OCI-LY7 (cell line): ENCODE data around the gene TNKS2. TPM values are rescaled to one million over a fixed set of nuclear protein-coding genes. Genes with fewer than 3 reads are reported as not detected.
A peak's percentile ranks its signal among the peaks of the same experiment; 100 is the strongest.

ENCODE experiments used
- BruUV-seq: library from RNA; stranded (reverse); fragments of 400-500 nt; replicated peaks from 2 replicates; lab custom pipeline; 2021; lab: Mats Ljungman, UMichigan
- CTCF ChIA-PET: fragments of 300-600 bp; sonication (Branson Sonifier 250); formaldehyde crosslinking; loops from one replicate; lab custom pipeline; 2022; ENCODE audit warnings: antibody characterized with exemption; ENCODE audit not compliant: unreplicated experiment; lab: Charles Lee
- POLR2A ChIA-PET: fragments of 300-600 bp; sonication (Branson Sonifier 250); formaldehyde crosslinking; loops from one replicate; lab custom pipeline; 2022; ENCODE audit warnings: antibody characterized with exemption; lab: Charles Lee
- DNase-seq: peaks from one replicate; pipeline ENCODE4 v3.0.0-alpha.2; 2015; ENCODE audit warnings: low spot score
- H2AFZ ChIP-seq: fragments of 200-600 bp; sonication (generic), shearing (Covaris generic); 2 replicates; pipeline ENCODE4 v1.6.1; 2014; ENCODE audit warnings: mild to moderate bottlenecking, antibody characterized with exemption, low read length, moderate library complexity
- H3K27ac ChIP-seq: fragments of 200-600 bp; sonication (generic); 2 replicates; pipeline ENCODE4 v1.5.1; 2014; ENCODE audit warnings: mixed run types, low read depth, mild to moderate bottlenecking, moderate library complexity, low read length, inconsistent platforms; ENCODE audit not compliant: poor library complexity, severe bottlenecking
- H3K36me3 ChIP-seq: fragments of 200-600 bp; sonication (generic); 2 replicates; pipeline ENCODE4 v1.6.1; 2014; ENCODE audit warnings: mild to moderate bottlenecking, antibody characterized with exemption, low read length, moderate library complexity, mixed read lengths; ENCODE audit not compliant: insufficient read depth
- H3K4me1 ChIP-seq: fragments of 200-600 bp; sonication (generic); 2 replicates; pipeline ENCODE4 v1.5.1; 2014; ENCODE audit warnings: mild to moderate bottlenecking, low read length; ENCODE audit not compliant: insufficient read depth, poor library complexity, severe bottlenecking
- H3K4me2 ChIP-seq: fragments of 200-600 bp; sonication (generic); 2 replicates; pipeline ENCODE4 v1.6.1; 2014; ENCODE audit warnings: mild to moderate bottlenecking, low read length
- H3K4me3 ChIP-seq: fragments of 200-600 bp; sonication (generic); 2 replicates; pipeline ENCODE4 v1.5.1; 2014; ENCODE audit warnings: mild to moderate bottlenecking, low read depth, low read length; ENCODE audit not compliant: poor library complexity, severe bottlenecking
- H3K79me2 ChIP-seq: fragments of 200-600 bp; sonication (generic); 2 replicates; pipeline ENCODE4 v1.6.1; 2016; ENCODE audit warnings: low read depth, mild to moderate bottlenecking, low read length, moderate library complexity, mixed read lengths; ENCODE audit not compliant: insufficient read depth
- H3K9me2 ChIP-seq: fragments of 200-600 bp; sonication (generic); 2 replicates; pipeline ENCODE4 v1.6.1; 2016; ENCODE audit warnings: mild to moderate bottlenecking, low read length, mixed read lengths; ENCODE audit not compliant: insufficient read depth
- H3K9me3 ChIP-seq: fragments of 200-600 bp; sonication (generic); 2 replicates; pipeline ENCODE4 v1.6.1; 2014; ENCODE audit warnings: mild to moderate bottlenecking, mixed run types, low read length, mixed read lengths
- H4K20me1 ChIP-seq: fragments of 200-600 bp; sonication (generic); 2 replicates; pipeline ENCODE4 v1.6.1; 2014; ENCODE audit warnings: mild to moderate bottlenecking, antibody characterized with exemption, low read length, moderate library complexity, mixed read lengths; ENCODE audit not compliant: insufficient read depth
- CTCF ChIP-seq: fragments of 200-600 bp; sonication (generic); conservative IDR thresholded peaks from 2 replicates; pipeline ENCODE4 v1.5.1; 2014; ENCODE audit warnings: mild to moderate bottlenecking, antibody characterized with exemption, low read length, moderate library complexity, mixed read lengths
- EZH2phosphoT487 ChIP-seq: fragments of 200-600 bp; sonication (generic); IDR thresholded peaks from 2 replicates; pipeline ENCODE4 v1.6.1; 2018; ENCODE audit warnings: low read depth, borderline replicate concordance, mild to moderate bottlenecking, mixed run types, antibody characterized with exemption, low read length, moderate library complexity, mixed read lengths
- intact Hi-C: fragments of 100-400 bp; cut with micrococcal nuclease; formaldehyde crosslinking; loops from one replicate; pipeline ENCODE4 v1.10.0; 2022; ENCODE audit not compliant: unreplicated experiment
- total RNA-seq, 2 experiments: library from RNA; depleted of rRNA in 1 of 2; stranded (reverse); fragments of >200 nt in 1 of 2; shearing (Covaris generic) in 1 of 2; gene quantifications; 2 replicates each; pipeline ENCODE4 v1.2.3, GENCODE V29; 2014 to 2022

TNKS2 gene
- total RNA-seq, 2 experiments from 2014 or later, result 20.0 to 31.3 TPM

- Histone ChIP-seq H3K9me3 (no peaks in the 10 kb centered on the region), H3K4me2 (no peak overlapping the region), H3K4me3 (no peak overlapping the region), H3K79me2 (no peaks in the 10 kb centered on the region), H3K27ac (no peak overlapping the region), H3K9me2 (no peaks in the 10 kb centered on the region), H4K20me1 (no peaks in the 10 kb centered on the region), H3K36me3 (no peaks in the 10 kb centered on the region), H2AFZ (no peak overlapping the region), H3K4me1 (no peaks in the 10 kb centered on the region)
- no peak for TF ChIP-seq EZH2phosphoT487
- peak; percentile 86 for TF ChIP-seq CTCF
- CTCF ChIA-PET, result no interaction called here
- intact Hi-C loops, result loop anchor here (1.0 kb wide), 1 partner anchor 151 kb away; the partner anchor contains the start of gene FGFBP3
- BruUV-seq, result no TSS peak
- POLR2A ChIA-PET, result interaction anchor here (1.3 to 1.8 kb wide), 2 partner anchors 35 to 38 kb away, joined by 3 to 4 read pairs; no protein-coding TSS in a partner anchor
- peak; percentile 72 for DNase-seq
Observed at GRCh38 chr10:91758303-91759146, 39.7 kb upstream of the TNKS2 start.

DNA sequence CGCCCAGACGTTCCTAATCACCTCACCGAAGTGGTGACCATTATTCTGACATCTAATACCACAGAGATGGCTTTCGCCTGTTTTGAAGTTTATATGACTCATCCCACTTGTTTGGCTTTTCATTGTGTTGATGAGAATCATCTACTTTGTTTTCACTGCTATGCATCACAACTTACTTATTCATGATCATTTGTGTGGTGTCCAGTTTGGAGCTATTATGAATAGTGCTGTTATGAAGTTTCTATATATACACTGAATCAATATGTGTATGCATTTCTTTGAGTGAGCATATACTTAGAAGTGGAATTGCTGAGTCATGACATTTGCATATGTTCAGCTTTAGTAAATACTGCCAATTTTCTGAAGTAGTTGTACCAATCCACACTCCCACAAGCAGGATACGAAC lies 38.6 kb upstream of the TNKS2 start:
- Histone ChIP-seq H3K4me2 (no peak overlapping the region), H4K20me1 (no peaks in the 10 kb centered on the region), H3K36me3 (no peaks in the 10 kb centered on the region), H2AFZ (no peak overlapping the region), H3K9me3 (0 out of 2 replicates have a peak, but pooled peaks cover 6% of the 10 kb centered on the region), H3K27ac (no peak overlapping the region), H3K79me2 (no peaks in the 10 kb centered on the region), H3K9me2 (no peaks in the 10 kb centered on the region), H3K4me1 (no peaks in the 10 kb centered on the region), H3K4me3 (no peak overlapping the region)
- TF ChIP-seq CTCF (no peak), EZH2phosphoT487 (no peak)
- intact Hi-C loops, result no loop called here
- peak; percentile 1 for DNase-seq
- ChIA-PET POLR2A (interaction anchor here (1.3 to 1.8 kb wide), 2 partner anchors 34 to 37 kb away, joined by 3 to 4 read pairs; no protein-coding TSS in a partner anchor), CTCF (no interaction called here)
- no TSS peak for BruUV-seq

DNA sequence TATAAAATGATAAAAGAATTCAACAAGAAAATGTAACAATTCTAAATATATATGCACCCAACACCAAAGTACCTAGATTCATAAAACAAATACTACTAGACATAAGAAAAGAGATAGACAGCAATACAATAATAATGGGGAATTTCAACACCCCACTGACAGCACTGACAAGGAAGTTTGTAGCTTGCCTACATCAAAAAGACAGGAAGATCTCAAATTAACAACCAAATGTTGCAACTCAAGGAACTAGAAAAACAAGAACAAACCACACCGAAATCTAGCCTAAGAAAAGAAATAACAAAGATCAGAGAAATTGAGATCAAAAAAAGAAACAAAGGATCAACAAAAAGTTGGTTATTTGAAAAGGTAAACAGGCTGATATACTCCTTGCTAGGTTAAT lies 36.5 kb upstream of the TNKS2 start:
- Histone ChIP-seq H3K4me1 (no peaks in the 10 kb centered on the region), H3K9me3 (0 out of 2 replicates have a peak, but pooled peaks cover 6% of the 10 kb centered on the region), H3K4me2 (no peak overlapping the region), H3K27ac (no peak overlapping the region), H3K79me2 (no peaks in the 10 kb centered on the region), H3K9me2 (no peaks in the 10 kb centered on the region), H3K36me3 (no peaks in the 10 kb centered on the region), H4K20me1 (no peaks in the 10 kb centered on the region), H3K4me3 (no peak overlapping the region), H2AFZ (no peak overlapping the region)
- BruUV-seq, result no TSS peak
- ChIA-PET CTCF (no interaction called here), POLR2A (no interaction called here)
- TF ChIP-seq CTCF, result no peak
- no peak for TF ChIP-seq EZH2phosphoT487
- DNase-seq, result no peak
- intact Hi-C loops, result no loop called here
